Gastrocnemius medialis (tissue), 4 donors: ENCODE measurements around the gene KLF2. TPM values are rescaled to one million over a fixed set of nuclear protein-coding genes. Genes with fewer than 3 reads are reported as not detected.

Experiments
- ATAC-seq, 2 donors: fragments of 150-250 bp; one replicate each; pipeline ENCODE4 v1.9.1; 2016
- DNase-seq, 2 donors: peaks; one replicate each; pipeline ENCODE4 v3.0.0-alpha.2; 2019
- H3K27ac ChIP-seq, 4 donors: fragments of 200-600 bp; sonication (generic); 1 replicate in 1 of 4; 2 replicates in 3 of 4; pipeline ENCODE4 v1.5.1; 2016 to 2018; ENCODE audit warnings: mild to moderate bottlenecking in 2 of 4, moderate library complexity in 1 of 4
- H3K27me3 ChIP-seq, 3 donors: fragments of 200-600 bp; sonication (generic) in 2 of 3; 1 replicate in 1 of 3; 2 replicates in 2 of 3; pipeline versions ENCODE4 v1.5.1 to v1.6.0; 2016 to 2019; ENCODE audit warnings: mild to moderate bottlenecking in 1 of 3, moderate library complexity in 1 of 3
- H3K36me3 ChIP-seq, 2 donors: fragments of 200-600 bp; sonication (generic) in 1 of 2; one replicate each; pipeline ENCODE4 v1.5.1; 2017 to 2018
- H3K4me1 ChIP-seq, 2 donors: fragments of 200-600 bp; sonication (generic) in 1 of 2; one replicate each; pipeline ENCODE4 v1.5.1; 2016 to 2017; ENCODE audit warnings: mild to moderate bottlenecking in 2 of 2
- H3K4me3 ChIP-seq, 4 donors: fragments of 200-600 bp; sonication (generic) in 3 of 4; 1 replicate in 1 of 4; 2 replicates in 3 of 4; pipeline ENCODE4 v1.5.1; 2016 to 2019; ENCODE audit warnings: mild to moderate bottlenecking in 2 of 4
- H3K9me3 ChIP-seq, 3 donors: fragments of 200-600 bp; sonication (generic) in 2 of 3; 1 replicate in 1 of 3; 2 replicates in 2 of 3; pipeline ENCODE4 v1.5.1; 2016 to 2019
- CTCF ChIP-seq, 5 experiments: fragments of 450-650 bp in 3 of 5; fragments of 200-600 bp in 2 of 5; sonication (generic) in 2 of 5; IDR thresholded peaks in 4 of 5; conservative IDR thresholded peaks in 1 of 5; 1 replicate in 4 of 5; 2 replicates in 1 of 5; pipeline ENCODE4 v1.5.1; 2016 to 2019; ENCODE audit warnings: antibody characterized with exemption in 5 of 5, mild to moderate bottlenecking in 3 of 5, moderate library complexity in 3 of 5
- POLR2A ChIP-seq, 2 donors: fragments of 450-650 bp; IDR thresholded peaks; one replicate each; pipeline ENCODE4 v1.6.1; 2017; ENCODE audit warnings: antibody characterized with exemption in 2 of 2, mild to moderate bottlenecking in 2 of 2, moderate library complexity in 2 of 2
- in situ Hi-C, 4 donors: fragments of 200-750 bp; cut with MboI; loops; one replicate each; pipeline versions ENCODE4 v1.15.0 to v1.8.0; 2017; ENCODE audit warnings: low sequenced_read_pairs in 4 of 4
- intact Hi-C: fragments of 100-400 bp; cut with DNase I; formaldehyde crosslinking; loops from one replicate; pipeline ENCODE4 v1.15.1; 2023; ENCODE audit warnings: low total_unique reads
- total RNA-seq, 4 donors: library from RNA; depleted of rRNA; stranded (reverse); fragments of >200 nt; gene quantifications; one replicate each; pipeline versions ENCODE4 v1.1.0 to v1.2.3, GENCODE V29; 2016

The KLF2 gene
- total RNA-seq, 4 donors from 2014 or later = 6.8 to 45.6 (median 32.0) TPM

GRCh38 chr19:16290692-16291091 is 33.9 kb upstream of the KLF2 start:
- H3K4me3 ChIP-seq = no peak overlapping the region
- peak overlapping the region; percentile 23 to 89 (median 80) for H3K27ac ChIP-seq
- in situ Hi-C loops (no loop called here), intact Hi-C loops (no loop called here)
- no peak for DNase-seq
- no peaks in the 10 kb centered on the region for H3K36me3 ChIP-seq
- no peaks in the 10 kb centered on the region for H3K27me3 ChIP-seq
- ATAC-seq = no peak
- no peaks in the 10 kb centered on the region for H3K9me3 ChIP-seq
- H3K4me1 ChIP-seq = peaks cover 23 to 34% of the 10 kb centered on the region in 2 donors
- TF ChIP-seq POLR2A (IDR thresholded peaks at IDR 0.05) = peak in 1 of 2 donors; percentile 32
- TF ChIP-seq CTCF (IDR thresholded peaks at IDR 0.05 in 4 of 5, conservative IDR thresholded peaks at IDR 0.05 in 1 of 5) = no peak

GRCh38 chr19:16293118-16294091 is 31.2 kb upstream of the KLF2 start:
- H3K27ac ChIP-seq = peak overlapping the region; percentile 77 to 89 (median 81)
- in situ Hi-C loops = no loop called here
- TF ChIP-seq POLR2A (IDR thresholded peaks at IDR 0.05) (peak in 1 of 2 donors; percentile 44), CTCF (IDR thresholded peaks at IDR 0.05 in 4 of 5, conservative IDR thresholded peaks at IDR 0.05 in 1 of 5) (no peak)
- peaks cover 14 to 25% of the 10 kb centered on the region in 2 donors for H3K4me1 ChIP-seq
- peak overlapping the region; percentile 35 to 61 (median 35) for H3K4me3 ChIP-seq
- intact Hi-C loops = no loop called here
- no peaks in the 10 kb centered on the region for H3K9me3 ChIP-seq
- H3K36me3 ChIP-seq = no peaks in the 10 kb centered on the region
- peak; percentile 58 to 75 for DNase-seq
- H3K27me3 ChIP-seq = no peaks in the 10 kb centered on the region
- ATAC-seq = peak; percentile 77 to 78

DNA sequence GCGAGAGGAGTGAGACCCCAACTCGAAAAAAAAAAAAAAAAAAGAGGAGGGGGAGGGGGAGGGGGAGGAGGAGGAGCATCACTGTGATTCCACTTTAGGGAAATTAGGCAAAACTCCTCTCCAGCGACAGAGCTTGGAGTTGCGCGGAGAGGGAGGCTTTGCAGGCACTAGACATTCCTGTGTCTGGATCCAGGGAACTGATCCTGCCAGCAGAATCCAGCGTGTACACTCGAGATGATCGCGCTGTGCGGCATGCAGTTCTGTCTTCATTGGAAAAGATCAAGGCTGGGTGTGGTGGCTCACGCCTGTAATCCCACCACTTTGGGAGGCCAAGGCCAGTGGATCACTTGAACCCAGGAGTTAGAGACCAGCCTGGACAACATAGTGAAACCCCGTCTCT is 29.6 kb upstream of the KLF2 start:
- DNase-seq (no peak), ATAC-seq (no peak)
- H3K9me3 ChIP-seq = no peaks in the 10 kb centered on the region
- H3K27me3 ChIP-seq = no peaks in the 10 kb centered on the region
- intact Hi-C loops (no loop called here), in situ Hi-C loops (no loop called here)
- TF ChIP-seq CTCF (IDR thresholded peaks at IDR 0.05 in 4 of 5, conservative IDR thresholded peaks at IDR 0.05 in 1 of 5) (no peak), POLR2A (IDR thresholded peaks at IDR 0.05) (no peak)
- peaks cover 14 to 25% of the 10 kb centered on the region in 2 donors for H3K4me1 ChIP-seq
- no peaks in the 10 kb centered on the region for H3K36me3 ChIP-seq
- no peak overlapping the region for H3K27ac ChIP-seq
- H3K4me3 ChIP-seq = no peak overlapping the region

GRCh38 chr19:16296713-16297112 is 27.9 kb upstream of the KLF2 start:
- DNase-seq = peak in 1 of 2 donors; percentile 40
- TF ChIP-seq CTCF (IDR thresholded peaks at IDR 0.05 in 4 of 5, conservative IDR thresholded peaks at IDR 0.05 in 1 of 5) (no peak), POLR2A (IDR thresholded peaks at IDR 0.05) (no peak)
- no peaks in the 10 kb centered on the region for H3K9me3 ChIP-seq
- H3K4me1 ChIP-seq = peaks cover 14 to 25% of the 10 kb centered on the region in 2 donors
- intact Hi-C loops = no loop called here
- no peak overlapping the region for H3K4me3 ChIP-seq
- no peaks in the 10 kb centered on the region for H3K27me3 ChIP-seq
- H3K36me3 ChIP-seq = no peaks in the 10 kb centered on the region
- in situ Hi-C loops = no loop called here
- H3K27ac ChIP-seq = no peak overlapping the region
- no peak for ATAC-seq
